Common myeloid progenitor, CD34-positive (primary cell): ENCODE data around the gene SLC25A15.

ENCODE experiments used
- CTCF ChIA-PET: fragments of 350-600 bp; sonication (Branson Sonifier 250); formaldehyde crosslinking; loops from one replicate; lab custom pipeline; 2021; ENCODE audit warnings: antibody characterized with exemption; lab: Charles Lee
- POLR2A ChIA-PET: fragments of 350-600 bp; sonication (Branson Sonifier 250); formaldehyde crosslinking; loops from one replicate; lab custom pipeline; 2021; ENCODE audit warnings: antibody characterized with exemption; lab: Charles Lee
- DNase-seq, 3 donors: peaks; one replicate each; pipeline versions ENCODE4 v3.0.0 to v3.0.0-alpha.2; 2013
- H3K27ac ChIP-seq, 2 experiments: 1 replicate in 1 of 2; 2 replicates in 1 of 2; pipeline ENCODE4 v1.7.0; 2013; ENCODE audit warnings: inconsistent platforms in 2 of 2, low read length in 2 of 2, mild to moderate bottlenecking in 2 of 2, low read depth in 1 of 2, moderate library complexity in 1 of 2; ENCODE audit not compliant: severe bottlenecking in 2 of 2, insufficient read depth in 1 of 2, poor library complexity in 1 of 2
- H3K27me3 ChIP-seq, 5 experiments: replicated peaks in 2 of 5; 1 replicate in 3 of 5; 2 replicates in 2 of 5; pipeline versions ENCODE4 v1.6.1 to v1.7.0; 2013; ENCODE audit warnings: low read length in 4 of 5, mild to moderate bottlenecking in 2 of 5, moderate library complexity in 2 of 5, inconsistent platforms in 1 of 5; ENCODE audit not compliant: insufficient read depth in 5 of 5, control insufficient read depth in 4 of 5
- H3K36me3 ChIP-seq, 4 experiments: 1 replicate in 2 of 4; 2 replicates in 2 of 4; pipeline versions ENCODE4 v1.6.1 to v1.7.0; 2013; ENCODE audit warnings: low read length in 3 of 4, control low read depth in 1 of 4, mild to moderate bottlenecking in 1 of 4; ENCODE audit not compliant: control insufficient read depth in 4 of 4, insufficient read depth in 4 of 4
- H3K4me1 ChIP-seq, 4 experiments: 1 replicate in 3 of 4; 2 replicates in 1 of 4; pipeline versions ENCODE4 v1.6.1 to v1.7.1; 2013; ENCODE audit warnings: low read length in 3 of 4, mild to moderate bottlenecking in 3 of 4, control low read depth in 1 of 4, inconsistent platforms in 1 of 4, moderate library complexity in 1 of 4; ENCODE audit not compliant: control insufficient read depth in 4 of 4, insufficient read depth in 4 of 4; ENCODE audit errors: control extremely low read depth in 1 of 4
- H3K4me3 ChIP-seq, 7 experiments: 1 replicate in 4 of 7; 2 replicates in 3 of 7; pipeline versions ENCODE4 v1.5.1 to v1.7.0; 2013; ENCODE audit warnings: mild to moderate bottlenecking in 7 of 7, low read length in 6 of 7, moderate library complexity in 6 of 7, inconsistent platforms in 2 of 7, low read depth in 2 of 7, control low read depth in 1 of 7; ENCODE audit not compliant: insufficient read depth in 4 of 7, control insufficient read depth in 1 of 7; ENCODE audit errors: extremely low read depth in 1 of 7
- H3K9me3 ChIP-seq, 5 experiments: 1 replicate in 4 of 5; 2 replicates in 1 of 5; pipeline versions ENCODE4 v1.6.1 to v1.7.1; 2013; ENCODE audit warnings: low read length in 4 of 5, mild to moderate bottlenecking in 2 of 5, inconsistent platforms in 1 of 5, low read depth in 1 of 5, moderate library complexity in 1 of 5; ENCODE audit not compliant: control insufficient read depth in 4 of 5, insufficient read depth in 2 of 5; ENCODE audit errors: control extremely low read depth in 1 of 5
- WGBS: methylation state at CpG from one replicate; pipeline ENCODE4 v1.1.5; 2013; ENCODE audit not compliant: insufficient coverage; 5-methylcytosine and 5-hydroxymethylcytosine counted together

SLC25A15 gene

GRCh38 chr13:40774672-40775071 is 14.7 kb upstream of the SLC25A15 start:
- WGBS = 87% methylated on average over 3 of the region's 6 CpGs
- Histone ChIP-seq H3K36me3 (no peaks in the 10 kb centered on the region), H3K4me1 (peaks cover 8 to 37% (median 24%) of the 10 kb centered on the region in 4 experiments), H3K27ac (no peak overlapping the region), H3K27me3 (no peaks in the 10 kb centered on the region), H3K4me3 (no peak overlapping the region), H3K9me3 (no peaks in the 10 kb centered on the region)
- no peak for DNase-seq
- ChIA-PET POLR2A (no interaction called here), CTCF (interaction anchor here (1.8 kb wide), 1 partner anchor 9 kb away, joined by 5 read pairs; no protein-coding TSS in a partner anchor)

GRCh38 chr13:40776232-40776631 is 13.2 kb upstream of the SLC25A15 start:
- Histone ChIP-seq H3K36me3 (no peaks in the 10 kb centered on the region), H3K9me3 (no peaks in the 10 kb centered on the region), H3K27ac (no peak overlapping the region), H3K4me1 (peaks cover 0 to 30% (median 16%) of the 10 kb centered on the region in 4 experiments), H3K4me3 (peak overlapping the region in 3 of 7 experiments; percentile 5 to 73 (median 69)), H3K27me3 (no peaks in the 10 kb centered on the region)
- 95% methylated on average over 4 of the region's 7 CpGs for WGBS
- DNase-seq = peak in 2 of 3 donors; percentile 27
- CTCF ChIA-PET = interaction anchor here (0.9 to 4.8 kb wide), 8 partner anchors 8 to 145 kb away, joined by 3 to 48 read pairs (median 5); partner anchors contain the start of gene SLC25A15
- POLR2A ChIA-PET = interaction anchor here (0.6 kb wide), 1 partner anchor 188 kb away, joined by 3 read pairs; no protein-coding TSS in a partner anchor

GRCh38 chr13:40776681-40777165 is 12.7 kb upstream of the SLC25A15 start:
- no peaks in the 10 kb centered on the region for H3K9me3 ChIP-seq
- peak; percentile 82 to 94 (median 93) for DNase-seq
- peak overlapping the region in 5 of 7 experiments; percentile 5 to 73 (median 44) for H3K4me3 ChIP-seq
- POLR2A ChIA-PET = interaction anchor here (0.6 kb wide), 1 partner anchor 187 kb away, joined by 3 read pairs; no protein-coding TSS in a partner anchor
- H3K27me3 ChIP-seq = no peaks in the 10 kb centered on the region
- H3K36me3 ChIP-seq = no peaks in the 10 kb centered on the region
- H3K4me1 ChIP-seq = peaks cover 0 to 25% (median 15%) of the 10 kb centered on the region in 4 experiments
- CTCF ChIA-PET = interaction anchor here (0.9 to 4.8 kb wide), 19 partner anchors 10 to 1093 kb away, joined by 3 to 48 read pairs (median 4); partner anchors contain the start of genes ELF1, SLC25A15 and WBP4
- 0% methylated on average over 5 of the region's 7 CpGs for WGBS
- H3K27ac ChIP-seq = peak overlapping the region; percentile 40 to 64

- Histone ChIP-seq H3K4me1 (peaks cover 0 to 24% (median 15%) of the 10 kb centered on the region in 4 experiments), H3K36me3 (no peaks in the 10 kb centered on the region), H3K27ac (peak overlapping the region; percentile 40 to 64), H3K27me3 (no peaks in the 10 kb centered on the region), H3K9me3 (no peaks in the 10 kb centered on the region), H3K4me3 (peak overlapping the region in 6 of 7 experiments; percentile 37 to 73 (median 44))
- peak; percentile 76 to 78 (median 78) for DNase-seq
- CTCF ChIA-PET = interaction anchor here (0.7 to 4.8 kb wide), 21 partner anchors 10 to 1094 kb away, joined by 3 to 48 read pairs (median 4); partner anchors contain the start of genes ELF1, SLC25A15 and WBP4
- WGBS = 17% methylated on average over 6 of the region's 7 CpGs
- POLR2A ChIA-PET = no interaction called here
Measured at GRCh38 chr13:40777166-40777808, 12.1 kb upstream of the SLC25A15 start.

- H3K4me1 ChIP-seq = peaks cover 0 to 24% (median 15%) of the 10 kb centered on the region in 4 experiments
- H3K36me3 ChIP-seq = no peaks in the 10 kb centered on the region
- no peak for DNase-seq
Measured at GRCh38 chr13:40777809-40778175, 11.6 kb upstream of the SLC25A15 start.

GRCh38 chr13:40779049-40779448 is 10.4 kb upstream of the SLC25A15 start:
- Histone ChIP-seq H3K36me3 (no peaks in the 10 kb centered on the region), H3K27me3 (no peaks in the 10 kb centered on the region), H3K9me3 (no peaks in the 10 kb centered on the region), H3K27ac (no peak overlapping the region), H3K4me1 (peaks cover 0 to 24% (median 15%) of the 10 kb centered on the region in 4 experiments), H3K4me3 (no peak overlapping the region)
- ChIA-PET CTCF (interaction anchor here (0.7 to 4.8 kb wide), 6 partner anchors 9 to 1095 kb away, joined by 3 to 48 read pairs (median 4); partner anchors contain the start of genes MRPS31 and SLC25A15), POLR2A (no interaction called here)
- no peak for DNase-seq
- 44% methylated on average over 4 of the region's 4 CpGs for WGBS

More at GRCh38 chr13:40777809-40778175, 11.6 kb upstream of the SLC25A15 start:
- H3K27ac ChIP-seq = no peak overlapping the region
- CTCF ChIA-PET = interaction anchor here (0.7 to 4.8 kb wide), 20 partner anchors 11 to 1094 kb away, joined by 3 to 48 read pairs (median 4); partner anchors contain the start of genes ELF1, SLC25A15 and WBP4
- peak overlapping the region in 2 of 7 experiments; percentile 44 to 73 for H3K4me3 ChIP-seq
- H3K9me3 ChIP-seq = no peaks in the 10 kb centered on the region
- POLR2A ChIA-PET = no interaction called here
- no peaks in the 10 kb centered on the region for H3K27me3 ChIP-seq
- WGBS = 78% methylated on average over 3 of the region's 3 CpGs
